GM18520 (cell line): ENCODE measurements around the gene GRK1.

ENCODE experiments used
- ATAC-seq: cut with Tn5 transposase; IDR thresholded peaks from one replicate; pipeline ENCODE4 v1.9.1; 2021; ENCODE audit not compliant: unreplicated experiment

The GRK1 gene

DNA sequence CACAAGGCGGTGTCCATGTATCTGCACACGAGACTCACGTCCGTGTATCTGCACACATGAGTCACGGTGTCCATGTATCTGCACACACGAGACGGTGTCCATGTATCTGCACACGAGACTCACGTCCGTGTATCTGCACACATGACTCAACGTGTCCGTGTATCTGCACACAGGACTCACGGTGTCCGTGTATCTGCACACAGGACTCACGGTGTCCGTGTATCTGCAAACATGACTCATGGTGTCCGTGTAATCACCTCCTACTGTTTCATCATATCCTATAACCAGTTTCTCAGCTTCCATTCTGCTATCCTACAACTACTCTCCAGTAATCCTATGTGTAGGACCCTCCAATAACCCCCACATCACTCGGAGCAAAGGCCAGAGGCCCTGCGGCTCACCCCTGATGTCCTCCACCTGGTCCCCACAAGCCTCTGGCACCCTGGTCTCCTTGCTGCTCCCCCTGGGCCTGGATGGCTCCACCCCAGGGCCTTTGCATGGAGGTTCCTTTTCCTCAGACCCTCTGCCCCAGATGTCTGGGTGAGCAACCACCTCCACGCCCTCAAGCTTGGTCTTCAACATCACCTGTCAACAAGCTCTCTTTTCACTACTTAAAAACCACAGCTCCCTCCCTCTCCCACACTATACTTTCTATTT lies 89.5 kb downstream of the GRK1 start:
- ATAC-seq = no peak

DNA sequence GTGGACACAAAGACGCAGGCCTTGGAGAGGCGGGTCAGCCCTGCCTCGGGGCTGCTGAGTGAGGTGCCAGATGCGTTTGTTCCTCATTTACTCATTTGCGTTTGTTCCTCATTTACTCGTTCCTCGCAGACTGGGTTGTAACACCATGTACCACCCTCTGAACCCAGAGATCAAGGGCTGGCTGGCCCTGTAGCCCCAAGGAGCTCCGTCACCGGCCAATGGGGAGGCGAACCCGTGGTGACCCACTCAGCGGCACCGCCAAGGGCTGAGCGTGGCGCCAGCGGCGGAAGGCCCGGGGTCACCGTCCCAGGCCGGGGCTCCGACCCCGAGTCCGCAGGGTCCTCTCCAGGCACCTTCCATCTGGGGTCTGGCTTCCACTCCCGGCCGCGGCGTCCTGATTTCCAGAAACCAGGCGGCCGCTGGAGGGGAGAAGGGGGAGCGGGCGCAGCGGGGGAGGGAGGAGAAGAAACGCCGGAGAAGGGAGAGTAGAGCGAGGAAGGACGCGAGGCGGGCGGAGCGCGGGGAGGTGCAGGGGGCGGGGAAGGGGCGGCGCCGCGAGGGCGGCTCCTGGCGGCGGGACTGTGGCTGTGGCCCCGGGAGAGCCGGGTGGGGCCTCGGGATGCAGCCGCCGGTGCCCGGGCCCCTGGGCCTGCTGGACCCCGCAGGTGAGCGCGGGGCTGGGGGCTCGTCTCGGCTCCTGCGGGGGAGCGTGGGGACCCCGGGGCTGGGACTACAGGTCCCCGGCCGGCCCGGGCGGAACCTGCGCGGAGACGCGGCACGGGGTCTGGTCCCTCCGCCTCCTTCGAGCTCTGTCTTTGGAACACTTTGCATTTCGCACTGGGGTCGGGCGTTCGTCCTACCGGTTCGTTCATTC lies 91.9 kb downstream of the GRK1 start, which contains the start of gene TMEM255B:
Gene TMEM255B, plus strand, starts transcription at position 576 of the 874 bp plus-strand sequence. Its CDS starts 44 bp downstream, at position 620.
- peak; percentile 41 for ATAC-seq

DNA sequence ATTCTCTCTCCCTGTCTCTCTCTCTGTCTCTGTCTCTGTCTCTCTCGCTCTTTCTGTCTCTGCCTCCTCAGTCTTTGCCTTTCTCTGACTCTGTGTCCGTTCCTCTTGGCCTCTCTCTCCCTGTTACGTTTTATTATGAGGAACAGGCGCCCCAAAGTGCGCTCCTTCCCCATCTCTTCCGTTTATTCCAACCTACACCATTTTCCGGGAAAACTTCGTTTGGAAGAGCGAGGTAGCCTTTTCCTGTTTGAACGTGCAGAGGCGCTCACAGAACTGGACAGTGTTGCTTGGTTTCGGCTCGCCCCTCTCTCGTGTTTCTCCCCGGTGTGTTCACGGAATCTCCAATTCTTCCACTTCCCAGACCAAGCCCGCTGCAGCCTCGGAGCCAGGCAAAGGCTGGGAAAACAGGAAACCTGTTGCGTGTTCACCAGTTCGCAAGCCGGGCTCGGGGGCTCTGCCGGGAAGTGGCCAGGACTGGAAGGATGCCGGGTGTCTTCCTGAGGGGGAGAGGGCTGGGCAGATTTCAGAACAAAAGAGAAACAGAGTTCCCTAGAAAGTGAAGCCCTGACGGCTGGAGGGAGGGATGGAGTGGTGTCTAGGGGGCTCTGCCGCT lies 92.6 kb downstream of the GRK1 start:
- no peak for ATAC-seq

DNA sequence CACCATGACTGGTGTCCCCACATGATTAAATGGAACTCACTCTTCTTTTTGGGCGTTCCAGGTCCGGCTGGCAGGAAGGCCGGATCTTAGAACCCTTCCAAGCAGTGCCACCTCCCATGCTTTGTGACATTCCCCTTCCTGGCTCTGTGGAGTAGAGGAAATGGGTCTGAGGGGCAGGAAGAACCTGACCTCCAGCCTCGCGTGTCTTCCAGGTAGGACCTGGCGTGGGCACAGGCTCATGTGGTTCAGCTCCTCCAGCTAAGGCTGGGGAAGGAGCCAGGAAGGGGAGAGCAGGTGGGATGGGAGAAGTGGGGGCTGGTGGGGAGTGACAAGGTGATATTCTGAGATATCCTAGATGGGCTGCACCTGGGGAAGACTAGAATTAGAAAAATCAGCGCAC lies 94.1 kb downstream of the GRK1 start:
- ATAC-seq = no peak

DNA sequence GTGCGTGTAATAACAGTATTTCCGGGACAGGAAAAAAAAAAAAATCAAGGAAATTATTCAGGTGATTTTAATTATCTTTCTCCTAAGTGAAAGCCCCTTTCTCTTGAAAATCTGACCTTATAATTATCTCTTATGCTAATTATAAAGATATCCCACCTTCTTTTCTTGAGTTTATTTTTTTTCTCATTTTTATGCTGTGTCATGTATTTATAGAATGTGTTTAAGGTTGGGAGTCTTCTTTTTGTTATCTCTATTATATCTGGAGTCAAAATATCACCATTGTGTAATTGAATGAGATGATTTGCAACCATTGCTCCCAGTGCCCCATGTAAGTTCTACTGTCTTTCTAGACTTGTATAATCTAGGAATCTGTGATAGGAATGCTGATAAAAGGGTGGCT lies 95.1 kb downstream of the GRK1 start:
- ATAC-seq = no peak

DNA sequence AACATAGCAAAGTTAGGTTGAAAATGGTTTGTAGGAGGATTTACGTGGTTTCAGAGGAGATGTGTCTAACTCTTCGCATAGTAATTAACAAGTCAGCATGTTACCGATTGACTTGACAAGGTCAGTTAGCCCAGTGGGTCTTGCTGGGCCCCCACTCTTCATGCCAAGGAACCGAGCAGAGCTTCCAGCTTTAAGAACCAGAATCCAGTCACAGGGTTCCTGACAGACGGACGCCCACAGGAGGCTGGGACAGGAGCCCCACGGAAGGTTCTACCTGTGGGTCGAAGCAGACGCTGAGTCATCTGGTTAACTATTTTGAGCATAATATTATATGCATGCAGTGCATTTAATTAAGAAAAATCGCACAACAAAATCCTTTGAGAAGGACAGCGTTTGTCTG lies 95.5 kb downstream of the GRK1 start:
- ATAC-seq = no peak

DNA sequence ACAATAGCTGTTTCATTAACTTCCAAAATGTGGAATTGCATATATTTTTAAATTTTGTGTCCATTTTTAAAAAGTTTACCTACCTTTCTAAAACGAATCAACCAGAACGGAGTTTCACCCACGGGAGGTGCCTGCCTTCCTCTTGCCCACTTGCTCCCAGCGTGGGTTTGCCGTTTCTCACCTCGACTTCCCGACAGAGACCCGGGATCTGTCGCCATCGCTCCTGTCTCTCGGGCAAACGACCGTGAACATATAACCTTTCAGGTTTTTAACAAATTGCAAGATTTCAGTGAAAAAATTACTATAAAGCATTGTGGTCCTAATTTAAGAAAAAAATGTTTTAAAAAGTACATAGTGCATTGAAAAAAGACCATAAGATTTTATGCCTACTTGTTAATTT lies 96.2 kb downstream of the GRK1 start:
- no peak for ATAC-seq

DNA sequence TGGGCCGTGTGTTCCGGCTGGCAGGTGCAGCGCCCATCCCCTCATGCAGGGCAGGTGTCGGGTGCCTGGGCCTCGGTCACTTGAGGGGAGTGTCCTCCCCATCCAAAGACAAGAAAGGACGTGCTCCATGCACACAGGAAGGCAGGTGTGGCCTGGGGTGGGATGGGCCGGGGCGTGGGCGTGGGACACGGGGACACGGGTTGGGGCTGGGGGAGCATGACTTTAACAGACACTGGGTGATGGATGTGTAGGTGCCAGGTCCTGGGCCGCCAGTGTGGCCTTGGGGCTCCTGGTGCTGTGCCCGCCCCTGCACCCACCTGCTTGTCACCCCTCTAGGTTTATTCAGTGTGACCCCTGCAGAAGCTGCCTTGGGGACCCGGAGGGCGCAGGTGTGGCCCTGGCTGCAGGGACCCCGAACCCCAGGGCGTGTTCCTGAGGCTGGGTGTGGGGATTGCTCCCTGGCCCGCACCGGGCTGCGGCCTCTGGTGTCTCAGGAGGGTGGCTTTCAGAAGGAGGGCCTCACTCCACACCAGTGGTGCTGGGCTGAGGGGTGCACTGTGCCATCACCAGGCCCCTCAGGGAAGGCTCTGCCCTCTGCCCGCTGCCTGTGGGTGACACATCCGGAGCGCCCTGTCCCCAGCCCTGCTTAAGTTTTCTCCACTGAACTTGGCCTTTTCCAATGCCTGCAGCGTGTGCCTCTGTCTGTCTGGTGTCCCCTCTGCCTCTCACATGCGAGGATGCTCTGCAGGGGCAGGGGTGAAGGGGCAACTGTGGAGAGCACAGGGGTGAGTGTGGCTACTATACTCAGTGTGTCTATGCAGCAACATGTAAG lies 97.2 kb downstream of the GRK1 start:
- ATAC-seq = no peak

DNA sequence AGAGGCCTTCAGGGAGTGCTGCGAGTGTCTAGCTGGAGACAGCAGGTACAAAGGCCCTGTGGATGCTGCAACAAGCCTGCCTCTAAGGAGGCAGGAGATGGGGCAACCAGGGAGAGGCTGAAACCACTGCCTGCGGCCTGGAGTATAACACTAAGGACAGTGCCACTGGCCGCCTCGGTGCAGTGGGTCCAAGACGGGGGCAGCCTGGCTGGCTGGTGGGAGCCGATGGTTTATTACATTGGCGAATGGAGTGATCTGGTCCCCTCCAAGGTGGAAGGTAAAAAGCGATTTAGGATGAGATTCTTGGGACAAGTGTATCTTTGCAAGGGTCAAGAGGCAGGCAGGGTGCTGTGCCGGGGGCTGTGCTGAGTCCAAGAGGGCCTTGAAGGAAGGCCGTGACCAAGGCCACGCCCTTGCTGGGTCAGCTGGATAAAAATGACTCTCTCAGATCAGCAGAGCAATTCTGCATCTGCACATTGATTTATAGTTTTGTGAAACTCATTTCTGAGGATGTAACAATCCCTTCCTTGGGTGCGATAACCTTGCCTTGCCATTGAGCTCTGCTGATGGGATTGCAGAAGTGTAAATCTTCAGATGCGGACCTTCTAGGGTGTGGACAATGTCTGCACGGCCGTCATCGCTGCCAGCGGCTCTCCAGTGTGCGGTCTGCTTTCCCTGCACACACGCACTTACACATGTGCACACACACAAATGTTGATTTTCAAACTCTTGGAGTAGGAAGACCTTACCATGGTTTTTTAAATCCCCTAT lies 98.0 kb downstream of the GRK1 start:
- no peak for ATAC-seq

DNA sequence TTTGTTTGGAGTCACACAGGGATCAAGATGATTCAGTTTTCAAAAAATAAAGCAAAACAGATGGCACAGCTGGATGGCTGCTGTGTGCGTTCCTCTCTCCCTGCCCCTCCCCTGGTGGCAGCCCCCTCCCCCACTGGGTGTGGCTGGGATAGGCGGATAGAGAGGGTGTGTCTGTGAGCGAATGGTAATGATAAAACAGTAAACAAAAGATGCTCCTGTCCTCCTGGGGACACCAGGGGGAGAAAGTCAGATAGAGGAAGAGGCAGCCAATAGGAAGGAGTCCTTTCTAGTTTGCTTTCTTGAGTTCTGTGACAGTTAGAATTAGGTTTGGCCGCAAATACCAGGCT lies 98.5 kb downstream of the GRK1 start:
- no peak for ATAC-seq

DNA sequence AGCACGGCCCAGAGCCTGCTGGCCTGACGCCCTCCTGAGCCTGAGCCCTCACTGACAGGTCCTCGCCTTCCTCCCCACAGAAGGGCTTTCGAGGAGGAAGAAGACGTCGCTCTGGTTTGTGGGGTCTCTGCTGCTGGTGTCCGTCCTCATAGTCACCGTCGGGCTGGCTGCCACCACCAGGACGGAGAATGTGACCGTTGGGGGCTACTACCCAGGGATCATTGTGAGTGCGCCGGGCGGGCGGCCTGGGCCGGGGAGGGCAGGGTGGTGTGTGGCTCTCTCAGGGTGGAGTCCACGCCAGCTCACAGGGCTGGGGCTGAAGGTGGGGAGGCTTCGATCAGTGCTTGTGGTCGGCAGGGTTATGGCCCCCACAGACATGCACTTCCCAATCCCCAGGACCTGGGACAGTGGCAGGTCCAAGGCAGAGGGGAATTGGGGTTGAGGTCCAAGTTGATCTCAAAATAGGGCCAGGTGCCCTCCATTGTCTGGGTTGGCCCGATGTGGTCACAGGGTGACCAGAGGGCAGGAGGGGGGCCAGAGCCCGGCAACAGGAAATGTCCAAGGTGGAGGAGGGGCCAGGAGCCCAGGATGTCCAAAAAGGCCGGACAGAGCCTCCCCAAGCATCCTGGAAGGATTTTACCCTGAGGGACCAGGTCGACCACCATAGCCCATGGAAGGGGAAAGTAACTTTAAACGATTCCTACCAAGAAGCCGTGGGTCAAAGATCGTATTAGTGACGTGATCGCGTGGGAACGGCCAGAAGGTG lies 99.2 kb downstream of the GRK1 start:
- no peak for ATAC-seq

DNA sequence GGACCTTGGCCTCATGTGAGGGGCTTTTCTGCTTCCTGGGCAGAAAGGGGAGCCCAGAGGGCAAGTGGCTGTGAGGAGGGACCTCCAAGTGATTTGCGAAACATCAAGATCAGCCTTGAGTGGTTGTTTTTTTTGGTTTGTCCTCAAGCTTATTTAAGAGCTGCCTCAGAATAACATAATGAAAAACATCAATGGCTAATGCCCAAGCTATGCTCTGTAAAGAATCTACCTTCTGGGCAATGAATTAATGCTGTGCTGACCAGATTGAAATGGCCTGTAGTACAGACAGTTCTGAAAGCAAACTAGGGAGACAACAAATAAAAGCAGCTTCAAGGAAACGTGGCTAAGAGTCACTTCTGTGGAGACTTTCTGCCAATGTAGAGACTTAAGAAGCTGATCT lies 100.3 kb downstream of the GRK1 start:
- ATAC-seq = no peak

DNA sequence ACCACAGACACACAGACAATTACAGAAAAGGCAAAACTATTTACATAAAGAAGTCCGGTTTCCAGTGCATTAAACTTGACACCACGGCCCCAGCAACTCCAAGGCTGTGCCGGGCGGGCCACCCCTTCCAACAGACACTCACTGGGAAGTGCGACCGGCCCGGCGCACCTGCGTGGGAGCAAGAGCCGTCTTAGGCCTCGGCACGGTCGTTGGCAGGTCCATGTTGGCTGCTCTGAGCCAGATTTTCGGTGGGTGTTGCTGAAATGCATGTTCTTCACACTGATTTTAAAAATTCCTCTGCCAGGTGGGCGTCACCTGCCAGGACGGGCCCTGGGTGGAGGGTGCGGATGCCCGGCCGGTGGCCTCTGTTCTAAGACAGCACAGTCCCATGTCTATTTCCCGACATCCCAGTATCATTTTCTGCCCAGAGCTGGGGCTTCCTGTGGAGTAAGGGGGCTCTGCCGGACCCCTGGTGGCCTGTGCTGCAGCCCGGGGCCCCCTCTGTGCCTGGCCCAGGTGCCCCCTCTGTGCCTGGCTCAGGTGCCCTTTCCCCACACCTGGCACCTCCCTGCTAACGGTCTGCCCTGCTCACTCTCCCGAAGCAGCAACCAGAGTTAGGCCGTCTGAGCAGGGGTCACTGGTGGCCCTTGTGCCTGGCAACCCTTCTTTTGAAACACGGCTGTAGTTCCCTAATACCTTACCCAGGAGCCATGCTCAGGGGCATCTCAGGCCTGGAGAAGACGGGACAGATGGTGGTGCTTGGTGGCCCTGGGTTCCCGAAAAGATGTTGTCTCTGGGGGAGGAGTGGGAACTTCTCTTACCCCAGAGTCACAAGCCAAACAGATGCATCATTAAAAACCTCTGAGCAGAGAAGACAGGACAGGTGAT lies 101.2 kb downstream of the GRK1 start:
- no peak for ATAC-seq

DNA sequence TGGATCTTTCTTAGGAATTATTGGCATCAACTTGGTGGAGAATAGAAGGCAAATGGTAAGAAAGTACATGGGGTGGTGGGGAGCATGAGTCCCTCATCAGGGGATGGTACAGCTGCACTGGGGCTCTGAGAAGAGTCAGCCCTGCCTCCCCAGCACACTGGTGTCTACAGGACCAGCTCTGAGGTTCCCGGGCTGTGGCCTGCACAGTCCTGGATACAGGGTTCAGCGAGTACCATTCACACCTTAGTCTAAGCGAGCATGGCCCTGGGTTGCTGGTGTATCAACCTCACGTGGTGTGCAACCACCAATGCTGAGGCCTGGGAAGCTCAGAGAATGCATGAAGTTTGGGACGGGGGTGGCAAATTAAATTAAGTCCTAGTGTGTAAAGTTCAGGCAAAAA lies 102.1 kb downstream of the GRK1 start:
- no peak for ATAC-seq

DNA sequence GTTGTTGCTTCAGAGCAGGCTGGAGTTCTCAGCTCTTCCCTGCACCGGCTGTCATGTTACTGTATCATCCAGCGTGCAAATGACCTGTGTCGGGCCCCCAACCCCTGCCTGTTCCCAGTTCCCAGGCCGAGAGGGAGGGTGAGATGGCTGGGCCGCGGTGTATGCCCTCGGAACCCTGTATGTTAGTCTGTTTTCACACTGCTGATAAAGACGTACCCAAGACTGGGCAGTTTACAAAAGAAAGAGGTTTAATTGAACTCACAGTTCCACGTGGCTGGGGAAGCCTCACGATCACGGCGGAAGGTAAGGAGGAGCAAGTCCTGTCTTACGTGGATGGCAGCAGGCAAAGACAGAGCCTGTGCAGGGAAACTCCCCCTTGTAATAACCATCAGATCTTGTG lies 102.9 kb downstream of the GRK1 start:
- ATAC-seq = no peak

DNA sequence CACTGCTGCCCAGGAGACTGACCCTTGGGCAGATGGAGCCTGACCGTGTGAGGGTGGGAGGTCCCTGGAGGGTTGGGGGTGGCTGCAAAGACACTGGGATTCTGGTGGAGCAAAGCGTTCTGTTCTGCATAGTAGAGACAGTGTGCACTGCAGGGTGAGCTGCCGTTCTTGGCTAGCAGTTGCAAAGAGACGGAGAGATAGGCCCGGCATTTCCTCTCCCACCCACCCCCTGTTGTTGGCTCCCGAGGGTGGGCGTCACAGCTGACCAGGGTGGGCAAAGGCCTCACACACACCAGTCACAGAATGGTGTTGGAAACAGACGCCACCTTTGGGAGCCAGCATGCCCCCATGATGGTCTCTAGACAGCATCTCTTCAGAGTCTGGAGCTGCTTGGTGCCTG lies 103.4 kb downstream of the GRK1 start:
- no peak for ATAC-seq

DNA sequence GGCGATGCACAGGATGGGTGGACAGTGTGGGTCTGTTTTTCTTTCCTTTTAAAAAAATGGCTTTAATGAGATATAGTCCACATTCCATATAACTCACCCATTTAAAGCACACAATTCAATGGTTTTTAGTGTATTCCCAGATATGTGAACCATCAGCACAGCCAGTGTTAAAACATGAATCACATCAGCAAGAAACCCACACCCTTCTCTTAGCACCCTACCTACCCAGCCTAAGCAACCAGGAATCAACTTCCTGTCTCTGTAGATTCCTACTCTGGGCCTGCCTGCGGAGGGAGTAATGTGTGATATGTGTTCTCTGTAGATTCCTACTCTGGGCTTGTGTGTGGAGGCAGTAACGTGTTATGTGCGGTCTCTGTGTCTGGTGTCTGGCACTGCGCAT lies 103.9 kb downstream of the GRK1 start:
- no peak for ATAC-seq

DNA sequence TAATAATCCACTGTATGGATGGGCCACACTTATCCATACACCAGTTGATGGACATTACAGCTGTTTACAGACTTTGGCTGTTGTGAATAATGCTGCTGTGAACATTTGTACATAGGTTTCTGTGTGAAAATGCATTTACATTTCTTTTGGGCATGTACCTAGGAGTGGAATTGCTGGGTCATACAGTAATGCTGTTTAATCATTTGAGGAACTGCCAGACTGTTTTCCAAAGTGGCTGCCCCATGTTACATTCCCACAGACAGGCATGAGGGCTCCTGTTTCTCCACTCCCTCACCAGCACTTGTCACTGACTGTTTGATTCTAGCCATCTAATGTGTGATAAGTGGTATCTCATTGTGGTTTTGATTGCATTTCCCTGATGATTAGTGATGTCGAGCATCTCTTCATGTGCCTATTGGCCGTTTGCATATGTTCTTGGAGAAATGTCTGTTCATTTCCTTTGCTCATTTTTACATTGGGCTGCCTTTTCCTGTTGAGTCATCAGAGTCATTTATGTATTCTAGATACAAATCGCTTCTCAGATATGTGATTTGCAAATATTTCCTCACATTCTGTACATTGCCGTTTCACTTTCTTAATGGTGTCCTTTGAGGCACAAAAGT lies 104.8 kb downstream of the GRK1 start:
- no peak for ATAC-seq
